ENCODE data around the gene MAN1A1. TPM values are rescaled to one million over a fixed set of nuclear protein-coding genes. Genes with fewer than 3 reads are reported as not detected.

The MAN1A1 gene
- polyA plus RNA-seq, 10 donors, result 27.9 to 44.8 (median 37.2) TPM

GRCh38 chr6:119347466-119348095 is 2.0 kb downstream of the MAN1A1 start:
- DNase-seq, result peak in 2 of 3 donors; percentile 33 to 59

GRCh38 chr6:119346936-119347335 is 2.6 kb downstream of the MAN1A1 start:
- peak in 1 of 3 donors; percentile 35 for DNase-seq

DNA sequence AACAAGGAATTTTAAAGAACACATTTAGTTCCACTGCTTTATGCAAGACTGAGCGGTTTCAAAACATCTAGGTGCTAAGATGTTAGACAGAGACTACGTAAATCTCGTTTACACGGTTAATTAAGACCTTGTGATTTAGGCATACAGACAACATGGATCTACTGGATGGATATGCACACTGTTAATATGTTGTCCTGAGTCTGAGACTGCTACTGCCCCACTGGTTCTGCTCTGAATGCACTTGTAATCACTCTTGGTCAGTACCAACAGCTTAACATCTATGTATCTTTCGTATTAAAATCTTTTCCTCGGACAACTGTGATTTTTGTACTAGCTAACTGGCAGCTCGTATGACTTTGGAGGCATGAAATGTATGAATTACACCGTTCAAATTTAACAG is 3.1 kb downstream of the MAN1A1 start:
- peak in 1 of 3 donors; percentile 33 for DNase-seq

DNA sequence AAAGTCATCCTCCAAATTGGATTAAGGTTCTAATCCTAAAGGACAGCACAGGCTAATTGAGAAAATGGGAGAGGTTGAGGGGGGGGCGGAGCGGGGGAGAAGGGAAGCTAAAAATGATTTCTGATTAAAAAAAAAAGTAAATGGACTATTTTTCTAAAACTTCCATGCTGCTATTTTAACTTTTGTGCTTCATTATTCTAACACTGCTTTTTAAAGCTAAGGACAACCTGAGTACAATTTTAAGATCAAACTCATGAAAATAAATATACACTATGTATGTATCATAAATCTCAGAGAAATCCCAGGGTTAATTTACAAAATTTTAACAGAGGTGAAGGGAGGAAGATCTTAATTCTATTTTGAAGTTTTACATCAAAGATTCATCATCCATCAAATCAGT is 4.4 kb downstream of the MAN1A1 start:
- DNase-seq, result no peak

GRCh38 chr6:119344306-119344705 is 5.3 kb downstream of the MAN1A1 start:
- DNase-seq, result no peak

- DNase-seq, result no peak
Observed at GRCh38 chr6:119343573-119344146, 5.9 kb downstream of the MAN1A1 start.

DNA sequence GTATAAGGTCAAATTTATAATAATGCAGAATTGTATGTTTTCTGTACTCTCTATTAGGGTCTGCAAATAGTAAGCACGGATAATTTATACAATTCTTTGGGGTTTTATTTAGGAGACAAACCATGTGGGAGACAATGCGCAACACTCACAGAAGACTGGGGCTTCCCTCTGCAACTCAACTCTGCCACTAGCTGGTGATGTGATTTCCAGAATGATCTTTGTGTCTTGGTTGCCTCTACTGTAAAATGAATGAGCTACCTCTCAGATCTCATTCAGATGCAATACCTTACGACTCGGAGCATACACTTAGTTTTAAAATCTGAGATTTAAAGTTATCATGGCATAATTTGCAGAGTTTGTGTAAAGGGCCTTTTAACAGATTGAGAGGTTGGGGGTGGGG is 6.4 kb downstream of the MAN1A1 start:
- no peak for DNase-seq

GRCh38 chr6:119342430-119342829 is 7.1 kb downstream of the MAN1A1 start:
- no peak for DNase-seq

- DNase-seq, result no peak
Observed at GRCh38 chr6:119340796-119341487, 8.6 kb downstream of the MAN1A1 start.

- no peak for DNase-seq
Observed at GRCh38 chr6:119339941-119340456, 9.6 kb downstream of the MAN1A1 start.

DNA sequence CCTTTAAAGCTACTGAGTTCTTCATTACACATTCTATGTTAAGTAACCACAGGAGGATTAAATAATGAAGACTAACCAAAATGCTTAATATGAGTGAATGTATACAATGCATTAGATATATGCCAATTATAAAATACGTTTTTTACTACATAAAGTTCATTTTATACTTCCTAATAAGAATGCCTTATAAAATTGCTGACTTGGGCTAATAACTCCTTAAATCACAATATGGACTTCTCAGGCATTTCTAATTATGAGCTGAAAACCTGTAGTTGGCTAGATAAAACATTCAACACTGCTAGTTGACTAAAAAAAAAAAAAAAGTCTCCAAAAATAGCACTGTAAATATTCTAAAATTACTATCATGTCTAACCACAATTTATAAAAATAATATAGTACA is 11.8 kb downstream of the MAN1A1 start:
- DNase-seq, result no peak

DNA sequence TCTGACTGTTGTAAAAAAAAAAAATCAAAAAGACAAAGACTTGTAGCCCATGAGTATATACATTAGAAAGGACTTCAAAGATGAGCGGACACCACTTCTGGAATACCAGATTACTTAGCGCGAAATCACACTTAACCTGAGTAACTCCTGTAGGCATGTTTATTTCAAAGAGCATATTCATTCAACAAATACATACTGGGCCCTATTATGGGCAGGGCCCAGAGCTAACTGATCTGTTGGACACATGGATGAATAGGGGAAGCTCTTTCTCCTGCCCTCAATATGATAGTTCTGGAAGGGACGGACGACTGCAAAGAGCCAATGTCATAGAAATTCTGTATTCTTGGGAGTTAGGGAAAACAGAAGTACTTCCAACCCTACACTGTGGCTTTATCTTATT is 12.3 kb downstream of the MAN1A1 start:
- no peak for DNase-seq

DNA sequence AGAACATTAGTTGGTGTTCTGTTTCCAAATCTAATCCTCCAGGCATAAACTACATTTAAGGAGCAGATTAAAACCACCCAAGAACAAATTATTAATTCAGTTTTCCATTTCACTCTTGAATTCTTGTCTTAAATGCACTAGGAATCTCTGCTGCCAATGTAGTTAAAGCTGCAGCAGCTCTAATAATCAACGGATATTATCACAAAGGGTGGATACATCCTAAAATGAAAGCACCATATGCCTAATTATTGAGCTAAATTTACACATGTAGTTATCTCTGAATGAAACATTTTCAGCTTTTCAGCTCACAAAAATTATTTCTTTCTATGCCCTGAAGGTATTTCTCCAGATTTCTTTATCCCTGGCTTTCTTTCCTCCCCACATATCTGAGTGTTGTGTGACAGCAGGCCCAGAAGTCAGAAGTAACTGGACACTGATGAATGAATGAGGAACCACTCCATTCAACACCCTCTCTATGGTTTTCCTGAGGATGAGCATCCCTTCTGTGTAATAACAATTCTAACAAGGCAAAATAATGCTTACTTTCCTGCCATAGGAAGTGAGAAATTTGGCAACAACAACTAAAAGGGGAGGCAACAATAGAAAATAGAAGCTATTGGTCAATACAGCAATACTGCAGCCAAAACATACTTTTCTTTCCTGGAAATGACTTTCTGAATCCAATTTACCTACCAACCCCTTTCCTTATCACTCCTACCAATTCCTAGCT is 14.9 kb downstream of the MAN1A1 start:
- DNase-seq, result no peak

- DNase-seq, result no peak
Observed at GRCh38 chr6:119333707-119334295, 15.8 kb downstream of the MAN1A1 start.

DNA sequence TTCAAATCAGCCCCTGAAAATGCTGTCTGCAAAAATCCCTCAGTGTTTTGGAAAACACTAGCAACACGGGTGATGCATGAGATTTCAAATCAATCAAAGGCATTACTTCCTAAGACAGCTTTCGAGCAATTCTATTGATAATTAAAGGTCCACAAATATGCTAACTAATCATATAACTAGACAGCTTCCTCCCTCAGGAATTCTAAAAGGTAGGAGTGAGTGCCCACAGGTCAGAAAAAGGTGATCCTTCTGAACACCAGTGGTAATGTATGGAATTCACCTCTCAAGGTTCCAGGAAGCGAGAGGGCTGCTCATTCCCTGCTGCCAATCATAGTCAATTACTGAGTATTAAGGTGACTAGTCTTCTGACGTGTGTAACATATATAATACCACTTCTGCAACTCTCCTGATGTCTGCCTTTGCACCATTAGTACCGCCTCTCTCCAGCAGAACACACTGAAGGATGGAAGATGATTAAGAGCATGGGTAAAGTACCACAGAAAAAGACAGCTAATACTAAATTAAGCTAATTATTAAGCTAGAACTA is 16.4 kb downstream of the MAN1A1 start:
- no peak for DNase-seq

DNA sequence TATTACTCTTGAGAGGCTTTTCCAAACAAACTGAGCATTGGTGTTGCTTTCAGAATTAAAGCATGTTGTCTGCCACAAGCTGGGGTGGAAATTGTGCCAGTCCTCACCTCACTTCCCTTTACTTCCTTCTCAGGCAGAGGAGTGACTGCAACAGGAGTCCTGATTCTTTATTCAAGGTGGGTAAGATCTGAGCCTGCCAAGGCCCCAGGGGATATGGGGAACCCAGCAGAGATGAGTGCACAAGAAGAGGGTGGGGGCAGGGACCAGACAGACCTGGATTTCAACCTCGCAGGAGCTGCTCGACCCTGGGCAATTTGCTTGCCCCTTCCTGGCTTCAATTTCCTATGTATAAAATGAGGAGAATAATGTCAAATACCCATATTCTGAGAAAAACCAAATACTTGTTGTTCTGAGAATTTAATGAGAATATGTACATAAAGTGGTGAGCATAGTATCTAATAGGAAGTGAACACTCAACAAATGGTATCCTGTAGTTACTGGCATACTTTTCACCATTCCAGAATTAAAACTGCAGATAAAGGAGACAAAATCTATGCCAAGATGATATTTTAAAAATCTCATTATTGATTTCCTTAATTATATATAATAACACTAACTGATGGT is 17.8 kb downstream of the MAN1A1 start:
- DNase-seq, result no peak

GRCh38 chr6:119330520-119331113 is 18.9 kb downstream of the MAN1A1 start:
- no peak for DNase-seq

GRCh38 chr6:119329794-119330180 is 19.8 kb downstream of the MAN1A1 start:
- DNase-seq, result no peak

DNA sequence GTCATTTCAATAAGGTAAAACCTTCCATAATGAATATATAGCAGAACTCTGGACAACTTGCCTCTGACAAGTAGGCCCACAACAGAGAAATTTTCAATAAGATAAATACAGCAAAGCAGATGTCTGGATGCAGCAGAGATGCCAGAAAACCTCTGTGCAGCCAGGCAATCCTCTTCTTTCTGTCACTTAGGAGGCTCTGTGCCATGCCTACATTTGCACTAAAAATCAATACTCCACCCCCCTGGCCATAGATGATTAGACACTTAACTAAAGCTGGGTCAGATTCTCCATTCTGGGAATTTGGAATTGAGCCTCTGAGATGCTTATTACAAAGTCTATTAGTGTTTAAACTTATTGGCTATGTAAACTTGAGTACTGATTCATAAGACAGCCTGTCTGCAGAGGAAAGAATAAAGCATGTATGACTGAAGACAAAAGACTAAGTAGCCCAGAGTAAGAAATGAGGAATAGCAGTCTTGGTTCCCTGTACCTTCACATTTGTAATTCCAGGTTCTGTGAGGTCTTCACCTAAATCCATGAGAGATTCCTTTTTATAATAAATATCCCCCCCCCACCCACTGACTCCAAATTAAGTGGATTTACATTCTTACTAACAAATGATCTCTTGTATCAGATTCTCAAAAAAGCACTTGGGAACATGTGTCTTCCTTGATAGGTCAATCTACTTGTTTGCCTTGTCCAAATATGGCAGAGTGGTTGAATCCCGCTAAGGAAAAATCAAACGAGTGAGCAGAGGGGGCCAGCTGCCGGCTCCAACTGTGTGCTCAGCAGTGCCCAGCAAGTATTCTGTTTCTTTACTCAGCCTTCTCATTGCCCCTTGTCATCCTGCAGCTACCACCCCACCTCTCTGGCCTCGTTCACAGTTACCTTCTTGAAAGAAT is 20.4 kb downstream of the MAN1A1 start:
- no peak for DNase-seq

- no peak for DNase-seq
Observed at GRCh38 chr6:119328254-119328653, 21.3 kb downstream of the MAN1A1 start.

All from muscle of back (tissue), 11 donors.